Measurements from ENCODE around the gene C14orf119. TPM values are rescaled to one million over a fixed set of nuclear protein-coding genes. Genes with fewer than 3 reads are reported as not detected.

Gene C14orf119
- total and polyA plus RNA-seq, 9 of the 15 experiments (the other 6 are each of a cell fraction or from before 2014, with no cell fraction given) = 36.7 to 251 (median 51.8) TPM

DNA sequence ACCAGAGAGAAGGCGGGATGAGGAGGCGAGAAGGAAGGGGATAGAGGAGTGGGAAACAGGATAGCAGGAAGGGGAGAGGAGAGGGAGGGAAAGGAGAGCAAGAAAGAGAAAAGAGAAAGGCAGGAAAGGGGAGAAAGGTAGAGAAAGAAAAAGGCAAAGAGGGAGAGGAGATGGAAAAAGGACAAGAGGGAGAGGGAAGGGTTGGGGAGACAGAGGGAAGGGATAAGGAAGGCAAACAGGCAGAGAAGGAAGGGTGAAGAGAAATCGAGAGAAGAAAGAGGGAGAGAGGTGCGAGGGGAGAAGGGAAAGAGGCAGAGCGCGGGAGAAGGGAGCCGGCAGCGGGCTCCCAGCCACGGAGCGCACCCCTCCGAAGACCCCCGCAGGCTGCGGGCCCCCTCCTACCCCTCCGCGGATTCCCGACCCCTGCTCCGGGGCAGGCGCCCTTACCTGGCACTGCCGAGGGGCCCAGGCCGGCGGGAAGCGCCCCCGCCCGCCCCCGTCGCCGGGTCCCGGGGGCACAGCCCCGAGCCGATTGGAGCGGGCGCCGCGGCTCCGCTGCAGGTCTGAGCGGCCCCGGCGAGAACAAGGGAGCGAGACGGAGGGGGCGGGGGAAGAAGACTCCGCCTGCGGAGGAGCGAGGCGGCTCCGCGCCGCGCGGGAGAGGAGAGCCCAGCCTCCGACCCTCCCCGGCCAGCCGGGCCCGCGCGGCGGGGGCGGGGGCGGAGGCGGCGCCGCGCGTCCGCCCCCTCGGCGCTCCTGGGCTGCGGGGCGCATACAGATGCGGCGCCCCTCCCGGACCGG is 38.1 kb upstream of the C14orf119 start, which contains the start of gene CDH24 (continued):
- TF ChIP-seq, protein P1, sequence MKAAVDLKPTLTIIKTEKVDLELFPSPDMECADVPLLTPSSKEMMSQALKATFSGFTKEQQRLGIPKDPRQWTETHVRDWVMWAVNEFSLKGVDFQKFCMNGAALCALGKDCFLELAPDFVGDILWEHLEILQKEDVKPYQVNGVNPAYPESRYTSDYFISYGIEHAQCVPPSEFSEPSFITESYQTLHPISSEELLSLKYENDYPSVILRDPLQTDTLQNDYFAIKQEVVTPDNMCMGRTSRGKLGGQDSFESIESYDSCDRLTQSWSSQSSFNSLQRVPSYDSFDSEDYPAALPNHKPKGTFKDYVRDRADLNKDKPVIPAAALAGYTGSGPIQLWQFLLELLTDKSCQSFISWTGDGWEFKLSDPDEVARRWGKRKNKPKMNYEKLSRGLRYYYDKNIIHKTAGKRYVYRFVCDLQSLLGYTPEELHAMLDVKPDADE (conservative IDR thresholded peaks at IDR 0.05; ENCODE audit: control insufficient read depth, low read depth, low read length) = no peak
- TF ChIP-seq PRMT5 (CRISPR knock-in tag; IDR thresholded peaks at IDR 0.05) = no peak
- TF ChIP-seq CBX8 (IDR thresholded peaks at IDR 0.05; ENCODE audit: borderline replicate concordance, extremely low read depth, low read depth, low read length, poor library complexity, severe bottlenecking) = no peak
- TF ChIP-seq, protein P2, sequence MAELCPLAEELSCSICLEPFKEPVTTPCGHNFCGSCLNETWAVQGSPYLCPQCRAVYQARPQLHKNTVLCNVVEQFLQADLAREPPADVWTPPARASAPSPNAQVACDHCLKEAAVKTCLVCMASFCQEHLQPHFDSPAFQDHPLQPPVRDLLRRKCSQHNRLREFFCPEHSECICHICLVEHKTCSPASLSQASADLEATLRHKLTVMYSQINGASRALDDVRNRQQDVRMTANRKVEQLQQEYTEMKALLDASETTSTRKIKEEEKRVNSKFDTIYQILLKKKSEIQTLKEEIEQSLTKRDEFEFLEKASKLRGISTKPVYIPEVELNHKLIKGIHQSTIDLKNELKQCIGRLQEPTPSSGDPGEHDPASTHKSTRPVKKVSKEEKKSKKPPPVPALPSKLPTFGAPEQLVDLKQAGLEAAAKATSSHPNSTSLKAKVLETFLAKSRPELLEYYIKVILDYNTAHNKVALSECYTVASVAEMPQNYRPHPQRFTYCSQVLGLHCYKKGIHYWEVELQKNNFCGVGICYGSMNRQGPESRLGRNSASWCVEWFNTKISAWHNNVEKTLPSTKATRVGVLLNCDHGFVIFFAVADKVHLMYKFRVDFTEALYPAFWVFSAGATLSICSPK (IDR thresholded peaks at IDR 0.05; ENCODE audit: borderline replicate concordance) = peak; percentile 98
- TF ChIP-seq, protein P3, sequence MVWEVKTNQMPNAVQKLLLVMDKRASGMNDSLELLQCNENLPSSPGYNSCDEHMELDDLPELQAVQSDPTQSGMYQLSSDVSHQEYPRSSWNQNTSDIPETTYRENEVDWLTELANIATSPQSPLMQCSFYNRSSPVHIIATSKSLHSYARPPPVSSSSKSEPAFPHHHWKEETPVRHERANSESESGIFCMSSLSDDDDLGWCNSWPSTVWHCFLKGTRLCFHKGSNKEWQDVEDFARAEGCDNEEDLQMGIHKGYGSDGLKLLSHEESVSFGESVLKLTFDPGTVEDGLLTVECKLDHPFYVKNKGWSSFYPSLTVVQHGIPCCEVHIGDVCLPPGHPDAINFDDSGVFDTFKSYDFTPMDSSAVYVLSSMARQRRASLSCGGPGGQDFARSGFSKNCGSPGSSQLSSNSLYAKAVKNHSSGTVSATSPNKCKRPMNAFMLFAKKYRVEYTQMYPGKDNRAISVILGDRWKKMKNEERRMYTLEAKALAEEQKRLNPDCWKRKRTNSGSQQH (CRISPR knock-in tag; IDR thresholded peaks at IDR 0.05) = peak; percentile 96
- no peak for TF ChIP-seq NFIX (CRISPR knock-in tag; IDR thresholded peaks at IDR 0.05; ENCODE audit: low read depth)
- no peak for TF ChIP-seq CBX3 (IDR thresholded peaks at IDR 0.05; ENCODE audit: borderline replicate concordance in 1 of 2, low read length in 2 of 2)
- TF ChIP-seq THRA (IDR thresholded peaks at IDR 0.05) = no peak
- TF ChIP-seq GTF2F1 (IDR thresholded peaks at IDR 0.05; ENCODE audit: low read depth, low read length) = no peak
- no peak for TF ChIP-seq ZNF77 (CRISPR knock-in tag; IDR thresholded peaks at IDR 0.05)
- TF ChIP-seq DLX4 (CRISPR knock-in tag; IDR thresholded peaks at IDR 0.05) = no peak
- peak; percentile 23; the same call in 1 of the 2 replicates for TF ChIP-seq MYC (IDR thresholded peaks at IDR 0.05; ENCODE audit: low read depth, low read length)
- no peak for TF ChIP-seq MYC (CRISPR knock-in tag; IDR thresholded peaks at IDR 0.05; ENCODE audit: borderline replicate concordance, low read depth)
- peak; percentile 48; the same call in 1 of the 2 replicates for TF ChIP-seq EGR1 (conservative IDR thresholded peaks at IDR 0.05)
- TF ChIP-seq, protein P4, sequence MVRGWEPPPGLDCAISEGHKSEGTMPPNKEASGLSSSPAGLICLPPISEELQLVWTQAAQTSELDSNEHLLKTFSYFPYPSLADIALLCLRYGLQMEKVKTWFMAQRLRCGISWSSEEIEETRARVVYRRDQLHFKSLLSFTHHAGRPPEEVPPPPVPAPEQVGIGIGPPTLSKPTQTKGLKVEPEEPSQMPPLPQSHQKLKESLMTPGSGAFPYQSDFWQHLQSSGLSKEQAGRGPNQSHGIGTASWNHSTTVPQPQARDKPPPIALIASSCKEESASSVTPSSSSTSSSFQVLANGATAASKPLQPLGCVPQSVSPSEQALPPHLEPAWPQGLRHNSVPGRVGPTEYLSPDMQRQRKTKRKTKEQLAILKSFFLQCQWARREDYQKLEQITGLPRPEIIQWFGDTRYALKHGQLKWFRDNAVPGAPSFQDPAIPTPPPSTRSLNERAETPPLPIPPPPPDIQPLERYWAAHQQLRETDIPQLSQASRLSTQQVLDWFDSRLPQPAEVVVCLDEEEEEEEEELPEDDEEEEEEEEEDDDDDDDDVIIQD (CRISPR knock-in tag; IDR thresholded peaks at IDR 0.05) = no peak
- no peak for TF ChIP-seq ZNF253 (CRISPR knock-in tag; conservative IDR thresholded peaks at IDR 0.05)
- TF ChIP-seq GABPB1 (CRISPR knock-in tag; IDR thresholded peaks at IDR 0.05) = no peak
- no peak for TF ChIP-seq ZNF174 (CRISPR knock-in tag; IDR thresholded peaks at IDR 0.05)
- TF ChIP-seq CSDE1 (IDR thresholded peaks at IDR 0.05) = no peak

Measured in K562 (cell line).